ENCODE data around the gene VPS4A. TPM values are rescaled to one million over a fixed set of nuclear protein-coding genes. Genes with fewer than 3 reads are reported as not detected.

The VPS4A gene
- polyA plus RNA-seq, 1 of the 3 experiments (the other 2 are of a cell fraction), result 20.8 TPM

DNA sequence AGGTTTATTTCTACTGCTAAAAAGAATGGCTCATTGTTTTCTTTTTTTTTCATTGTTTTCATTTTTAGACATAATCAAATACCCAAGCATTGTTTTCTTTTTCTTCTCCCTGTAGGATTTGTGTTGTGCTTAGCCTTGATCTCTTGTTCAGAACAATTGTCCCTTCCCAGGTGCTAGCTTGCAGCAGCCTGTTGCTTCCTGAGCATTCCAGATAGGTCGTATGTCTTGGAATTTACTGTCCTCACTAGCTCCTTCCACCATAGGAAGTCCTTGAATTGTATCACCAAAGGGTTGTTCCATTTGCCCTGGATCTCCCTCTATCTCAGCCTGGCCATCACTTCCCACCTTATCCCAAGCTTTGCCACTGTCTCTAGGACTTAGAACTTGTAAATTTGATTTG is 10.0 kb upstream of the VPS4A start (continued):
- TF ChIP-seq FOXJ3 (CRISPR knock-in tag; IDR thresholded peaks at IDR 0.05) (no peak), CTCF (IDR thresholded peaks at IDR 0.05) (no peak), RCOR1 (IDR thresholded peaks at IDR 0.05; ENCODE audit: low read length) (no peak), TAF1 (IDR thresholded peaks at IDR 0.05; ENCODE audit: borderline replicate concordance, low read depth, low read length) (no peak), EP300 (IDR thresholded peaks at IDR 0.05; ENCODE audit: borderline replicate concordance in 1 of 2, low read depth in 1 of 2, low read length in 1 of 2) (no peak)
- TF ChIP-seq, protein P1, sequence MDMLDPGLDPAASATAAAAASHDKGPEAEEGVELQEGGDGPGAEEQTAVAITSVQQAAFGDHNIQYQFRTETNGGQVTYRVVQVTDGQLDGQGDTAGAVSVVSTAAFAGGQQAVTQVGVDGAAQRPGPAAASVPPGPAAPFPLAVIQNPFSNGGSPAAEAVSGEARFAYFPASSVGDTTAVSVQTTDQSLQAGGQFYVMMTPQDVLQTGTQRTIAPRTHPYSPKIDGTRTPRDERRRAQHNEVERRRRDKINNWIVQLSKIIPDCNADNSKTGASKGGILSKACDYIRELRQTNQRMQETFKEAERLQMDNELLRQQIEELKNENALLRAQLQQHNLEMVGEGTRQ (IDR thresholded peaks at IDR 0.05; ENCODE audit: borderline replicate concordance, low read depth, low read length), result no peak

DNA sequence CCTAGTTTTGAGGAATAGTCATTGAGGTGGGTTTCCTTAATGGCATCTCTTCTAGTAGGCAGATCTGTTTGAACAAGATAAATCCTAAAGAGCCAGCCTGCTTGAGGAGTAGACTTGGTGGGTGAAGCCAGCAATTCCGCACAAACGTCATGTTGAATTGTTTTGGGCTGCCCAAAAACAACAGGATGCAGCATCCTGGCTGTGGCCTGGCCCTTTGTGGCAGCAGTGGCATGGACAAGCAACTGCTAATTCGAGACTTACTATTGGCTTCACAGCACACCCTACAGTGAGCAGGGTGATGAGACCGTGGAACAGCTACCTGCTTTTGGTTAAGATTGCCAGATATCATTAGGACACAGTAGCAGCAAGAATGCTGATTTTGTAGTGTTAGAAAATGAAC is 9.3 kb upstream of the VPS4A start:
- ChIA-PET POLR2A (interaction anchor here (1.2 kb wide), 1 partner anchor 10 kb away, joined by 3 read pairs; no protein-coding TSS in a partner anchor), CTCF (interaction anchor here (1.3 to 2.1 kb wide), 3 partner anchors 9 to 152 kb away, joined by 3 to 7 read pairs (median 3); no protein-coding TSS in a partner anchor)

DNA sequence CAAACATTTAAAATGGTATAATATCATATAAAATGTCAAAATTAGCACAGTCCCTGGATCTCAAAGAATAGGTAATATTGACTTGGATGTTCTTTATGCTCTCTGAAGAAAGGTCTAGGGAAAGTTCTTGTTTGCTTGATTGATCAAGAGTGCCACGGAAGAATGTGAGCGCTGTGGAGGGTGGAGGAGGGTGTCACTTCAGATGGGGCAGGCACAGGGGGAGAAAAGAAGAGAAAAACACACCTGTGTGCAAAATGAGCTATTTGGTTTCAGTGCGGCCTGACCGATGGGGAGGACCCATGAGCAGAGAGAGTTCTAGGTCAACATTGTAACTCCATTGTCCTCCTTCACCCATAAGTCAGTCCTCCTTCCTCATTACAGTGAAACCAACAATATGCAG is 8.8 kb upstream of the VPS4A start:
- H3K4me2 ChIP-seq, result no peak overlapping the region
- H3K27me3 ChIP-seq (ENCODE audit: insufficient read depth), result no peaks in the 10 kb centered on the region
- no peak for DNase-seq
- no peak overlapping the region for H3K9ac ChIP-seq
- H3K9me3 ChIP-seq, result no peaks in the 10 kb centered on the region
- ChIA-PET POLR2A (interaction anchor here (1.2 kb wide), 1 partner anchor 10 kb away, joined by 3 read pairs; no protein-coding TSS in a partner anchor), CTCF (interaction anchor here (1.6 to 2.1 kb wide), 2 partner anchors 15 to 152 kb away, joined by 3 to 7 read pairs; no protein-coding TSS in a partner anchor)
- peaks cover 8% of the 10 kb centered on the region for H3F3A ChIP-seq (replicated peaks; ENCODE audit: insufficient read depth)
- WGBS (ENCODE audit: low lambda C conversion rate), result 97% methylated on average over 4 of the region's 4 CpGs
- no peak overlapping the region for H2AFZ ChIP-seq (ENCODE audit: low read depth)
- no peaks in the 10 kb centered on the region for H3K9me2 ChIP-seq
- no peak overlapping the region for H3K27ac ChIP-seq (ENCODE audit: low read depth in 2 of 2, low read length in 1 of 2)
- no peak overlapping the region for H3K4me3 ChIP-seq (ENCODE audit: low read depth in 2 of 2, low read length in 1 of 2)
- H3K79me2 ChIP-seq (ENCODE audit: insufficient read depth), result no peaks in the 10 kb centered on the region
- no peaks in the 10 kb centered on the region for H4K20me1 ChIP-seq (ENCODE audit: insufficient read depth)
- peaks cover 25 to 43% of the 10 kb centered on the region in 2 experiments for H3K36me3 ChIP-seq (replicated peaks in 1 of 2; ENCODE audit: control insufficient read depth in 1 of 2, insufficient read depth in 2 of 2, low read length in 1 of 2)
- no peaks in the 10 kb centered on the region for H3K4me1 ChIP-seq (ENCODE audit: control insufficient read depth in 1 of 2, insufficient read depth in 2 of 2, low read depth in 1 of 2, low read length in 1 of 2)
- TF ChIP-seq ZBTB33 (IDR thresholded peaks at IDR 0.05; ENCODE audit: borderline replicate concordance, low read depth), result no peak
- TF ChIP-seq SIN3A (IDR thresholded peaks at IDR 0.05; ENCODE audit: borderline replicate concordance, low read depth, low read length), result no peak
- no peak for TF ChIP-seq CHD2 (IDR thresholded peaks at IDR 0.05; ENCODE audit: low read length, partially characterized antibody)
- TF ChIP-seq, protein P2, sequence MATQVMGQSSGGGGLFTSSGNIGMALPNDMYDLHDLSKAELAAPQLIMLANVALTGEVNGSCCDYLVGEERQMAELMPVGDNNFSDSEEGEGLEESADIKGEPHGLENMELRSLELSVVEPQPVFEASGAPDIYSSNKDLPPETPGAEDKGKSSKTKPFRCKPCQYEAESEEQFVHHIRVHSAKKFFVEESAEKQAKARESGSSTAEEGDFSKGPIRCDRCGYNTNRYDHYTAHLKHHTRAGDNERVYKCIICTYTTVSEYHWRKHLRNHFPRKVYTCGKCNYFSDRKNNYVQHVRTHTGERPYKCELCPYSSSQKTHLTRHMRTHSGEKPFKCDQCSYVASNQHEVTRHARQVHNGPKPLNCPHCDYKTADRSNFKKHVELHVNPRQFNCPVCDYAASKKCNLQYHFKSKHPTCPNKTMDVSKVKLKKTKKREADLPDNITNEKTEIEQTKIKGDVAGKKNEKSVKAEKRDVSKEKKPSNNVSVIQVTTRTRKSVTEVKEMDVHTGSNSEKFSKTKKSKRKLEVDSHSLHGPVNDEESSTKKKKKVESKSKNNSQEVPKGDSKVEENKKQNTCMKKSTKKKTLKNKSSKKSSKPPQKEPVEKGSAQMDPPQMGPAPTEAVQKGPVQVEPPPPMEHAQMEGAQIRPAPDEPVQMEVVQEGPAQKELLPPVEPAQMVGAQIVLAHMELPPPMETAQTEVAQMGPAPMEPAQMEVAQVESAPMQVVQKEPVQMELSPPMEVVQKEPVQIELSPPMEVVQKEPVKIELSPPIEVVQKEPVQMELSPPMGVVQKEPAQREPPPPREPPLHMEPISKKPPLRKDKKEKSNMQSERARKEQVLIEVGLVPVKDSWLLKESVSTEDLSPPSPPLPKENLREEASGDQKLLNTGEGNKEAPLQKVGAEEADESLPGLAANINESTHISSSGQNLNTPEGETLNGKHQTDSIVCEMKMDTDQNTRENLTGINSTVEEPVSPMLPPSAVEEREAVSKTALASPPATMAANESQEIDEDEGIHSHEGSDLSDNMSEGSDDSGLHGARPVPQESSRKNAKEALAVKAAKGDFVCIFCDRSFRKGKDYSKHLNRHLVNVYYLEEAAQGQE (IDR thresholded peaks at IDR 0.05; ENCODE audit: low read depth, low read length), result no peak
- TF ChIP-seq RFX5 (IDR thresholded peaks at IDR 0.05; ENCODE audit: low read length), result no peak
- no peak for TF ChIP-seq GABPA (IDR thresholded peaks at IDR 0.05; ENCODE audit: low read depth)
- no peak for TF ChIP-seq TEAD4 (IDR thresholded peaks at IDR 0.05; ENCODE audit: borderline replicate concordance, insufficient read depth)
- no peak for TF ChIP-seq POLR2AphosphoS5 (IDR thresholded peaks at IDR 0.05; ENCODE audit: low read depth, low read length)
- TF ChIP-seq RCOR1 (IDR thresholded peaks at IDR 0.05; ENCODE audit: low read length), result no peak

More for the DNA sequence above, 9.3 kb upstream of the VPS4A start:
- no peak overlapping the region for H3K4me3 ChIP-seq (ENCODE audit: low read depth in 2 of 2, low read length in 1 of 2)
- TF ChIP-seq JUND (IDR thresholded peaks at IDR 0.05) (no peak), MEF2A (IDR thresholded peaks at IDR 0.05; ENCODE audit: borderline replicate concordance, low read depth) (no peak), SIN3A (IDR thresholded peaks at IDR 0.05; ENCODE audit: borderline replicate concordance, low read depth, low read length) (no peak), TAF1 (IDR thresholded peaks at IDR 0.05; ENCODE audit: borderline replicate concordance, low read depth, low read length) (no peak), POLR2AphosphoS5 (IDR thresholded peaks at IDR 0.05; ENCODE audit: low read depth, low read length) (no peak)
- H3K27ac ChIP-seq (ENCODE audit: low read depth in 2 of 2, low read length in 1 of 2), result no peak overlapping the region
- H2AFZ ChIP-seq (ENCODE audit: low read depth), result no peak overlapping the region
- no peak for DNase-seq
- H3K9me3 ChIP-seq, result no peaks in the 10 kb centered on the region
- H3K36me3 ChIP-seq (replicated peaks in 1 of 2; ENCODE audit: control insufficient read depth in 1 of 2, insufficient read depth in 2 of 2, low read length in 1 of 2), result peaks cover 25 to 43% of the 10 kb centered on the region in 2 experiments
- no peak overlapping the region for H3K4me2 ChIP-seq
- no peaks in the 10 kb centered on the region for H3K27me3 ChIP-seq (ENCODE audit: insufficient read depth)
- no peaks in the 10 kb centered on the region for H3K9me2 ChIP-seq
- H3K4me1 ChIP-seq (ENCODE audit: control insufficient read depth in 1 of 2, insufficient read depth in 2 of 2, low read depth in 1 of 2, low read length in 1 of 2), result no peaks in the 10 kb centered on the region
- no peaks in the 10 kb centered on the region for H4K20me1 ChIP-seq (ENCODE audit: insufficient read depth)
- H3K9ac ChIP-seq, result no peak overlapping the region
- no peaks in the 10 kb centered on the region for H3K79me2 ChIP-seq (ENCODE audit: insufficient read depth)
- H3F3A ChIP-seq (replicated peaks; ENCODE audit: insufficient read depth), result peaks cover 8% of the 10 kb centered on the region
- WGBS (ENCODE audit: low lambda C conversion rate), result 86% methylated on average over 4 of the region's 4 CpGs
